Motor neuron (in vitro differentiated cells): ENCODE data around the gene CST11. TPM values are rescaled to one million over a fixed set of nuclear protein-coding genes. Genes with fewer than 3 reads are reported as not detected.

Source experiments
- total RNA-seq, 8 experiments: library from RNA; unstranded; fragments of 300-600 nt; gene quantifications; 2 replicates each; pipeline versions ENCODE4 v1.2.3 to v1.2.4, GENCODE V29; 2022

Gene CST11
- total RNA-seq, 8 experiments from 2014 or later, result not detected

Other genes with a start within 250 kb of the CST11 start
- 10 to 100 TPM; 15.8 to 31.4 (median 22.2) TPM for gene NXT1, start 102.1 kb downstream of the CST11 start, total RNA-seq
- gene GZF1, start 90.7 kb downstream of the CST11 start, total RNA-seq, result 10 to 100 TPM; 11.2 to 40.6 (median 22.3) TPM
- gene NAPB, start 31.4 kb downstream of the CST11 start, total RNA-seq, result 10 to 100 TPM; 26.9 to 61.4 (median 42.7) TPM
- not detected for gene CSTL1, start 13.2 kb downstream of the CST11 start, total RNA-seq
- not detected for gene CST8, start 38.2 kb upstream of the CST11 start, total RNA-seq
- not detected for gene CST9L, start 115.6 kb upstream of the CST11 start, total RNA-seq
- under 1 TPM in 5 of 8 experiments, not detected in 3; 0.17 to 0.54 (median 0.38) TPM for gene CST9, start 153.0 kb upstream of the CST11 start, total RNA-seq
- gene CST3, start 185.1 kb upstream of the CST11 start, total RNA-seq, result 1,000 to 10,000 TPM in 1 of 8 experiments, 100 to 1,000 TPM in 4, 10 to 100 TPM in 3; 50.2 to 1,751 (median 154) TPM
- gene CST4, start 236.2 kb upstream of the CST11 start, total RNA-seq, result not detected